ENCODE measurements around the gene HES3.

The HES3 gene

GRCh38 chr1:6274622-6275139 lies 30.7 kb downstream of the HES3 start:
- Mint-ChIP-seq H3K27me3 (no peaks in the 10 kb centered on the region), H3K4me3 (no peak overlapping the region), H3K36me3 (peaks cover 5% of the 10 kb centered on the region), H3K9me3 (no peaks in the 10 kb centered on the region), H3K4me1 (no peaks in the 10 kb centered on the region), H3K27ac (no peak overlapping the region)
- no peak for ATAC-seq

GRCh38 chr1:6275826-6276782 lies 32.1 kb downstream of the HES3 start:
- H3K9me3 Mint-ChIP-seq, result no peaks in the 10 kb centered on the region
- peaks cover 5% of the 10 kb centered on the region for H3K36me3 Mint-ChIP-seq
- no peaks in the 10 kb centered on the region for H3K4me1 Mint-ChIP-seq
- H3K27me3 Mint-ChIP-seq, result no peaks in the 10 kb centered on the region
- ATAC-seq, result no peak
- no peak overlapping the region for H3K27ac Mint-ChIP-seq
- no peak overlapping the region for H3K4me3 Mint-ChIP-seq

GRCh38 chr1:6276811-6277555 lies 33.0 kb downstream of the HES3 start:
- Mint-ChIP-seq H3K27ac (no peak overlapping the region), H3K4me1 (no peaks in the 10 kb centered on the region), H3K4me3 (no peak overlapping the region), H3K36me3 (peaks cover 5% of the 10 kb centered on the region), H3K27me3 (no peaks in the 10 kb centered on the region), H3K9me3 (no peaks in the 10 kb centered on the region)
- ATAC-seq, result no peak

- no peaks in the 10 kb centered on the region for H3K27me3 Mint-ChIP-seq
- ATAC-seq, result no peak
- H3K9me3 Mint-ChIP-seq, result no peaks in the 10 kb centered on the region
- H3K4me1 Mint-ChIP-seq, result no peaks in the 10 kb centered on the region
- H3K36me3 Mint-ChIP-seq, result peaks cover 5% of the 10 kb centered on the region
- H3K4me3 Mint-ChIP-seq, result no peak overlapping the region
- no peak overlapping the region for H3K27ac Mint-ChIP-seq
These were observed 34.3 kb downstream of the HES3 start for GRCh38 chr1:6278263-6278662.

GRCh38 chr1:6279066-6279465 lies 35.1 kb downstream of the HES3 start:
- no peak overlapping the region for H3K27ac Mint-ChIP-seq

GRCh38 chr1:6279613-6280383 lies 35.8 kb downstream of the HES3 start:
- Mint-ChIP-seq H3K4me1 (no peaks in the 10 kb centered on the region), H3K27ac (no peak overlapping the region), H3K9me3 (no peaks in the 10 kb centered on the region), H3K36me3 (peaks cover 5% of the 10 kb centered on the region), H3K4me3 (no peak overlapping the region), H3K27me3 (no peaks in the 10 kb centered on the region)
- ATAC-seq, result no peak

More at GRCh38 chr1:6279066-6279465, 35.1 kb downstream of the HES3 start:
- Mint-ChIP-seq H3K36me3 (peaks cover 5% of the 10 kb centered on the region), H3K9me3 (no peaks in the 10 kb centered on the region), H3K27me3 (no peaks in the 10 kb centered on the region), H3K4me1 (no peaks in the 10 kb centered on the region), H3K4me3 (no peak overlapping the region)
- no peak for ATAC-seq

GRCh38 chr1:6280761-6281451 lies 36.9 kb downstream of the HES3 start:
- Mint-ChIP-seq H3K36me3 (peaks cover 5% of the 10 kb centered on the region), H3K9me3 (no peaks in the 10 kb centered on the region), H3K4me1 (no peaks in the 10 kb centered on the region), H3K27me3 (no peaks in the 10 kb centered on the region), H3K27ac (no peak overlapping the region), H3K4me3 (no peak overlapping the region)
- ATAC-seq, result no peak

- H3K27me3 Mint-ChIP-seq, result no peaks in the 10 kb centered on the region
- no peaks in the 10 kb centered on the region for H3K9me3 Mint-ChIP-seq
- no peak for ATAC-seq
- no peak overlapping the region for H3K4me3 Mint-ChIP-seq
- H3K4me1 Mint-ChIP-seq, result no peaks in the 10 kb centered on the region
- H3K36me3 Mint-ChIP-seq, result peaks cover 5% of the 10 kb centered on the region
- H3K27ac Mint-ChIP-seq, result no peak overlapping the region
These were observed 37.8 kb downstream of the HES3 start for GRCh38 chr1:6281511-6282402.

- H3K36me3 Mint-ChIP-seq, result peaks cover 5% of the 10 kb centered on the region
- H3K27me3 Mint-ChIP-seq, result no peaks in the 10 kb centered on the region
- ATAC-seq, result no peak
- no peaks in the 10 kb centered on the region for H3K9me3 Mint-ChIP-seq
- H3K4me3 Mint-ChIP-seq, result no peak overlapping the region
- H3K4me1 Mint-ChIP-seq, result no peaks in the 10 kb centered on the region
- H3K27ac Mint-ChIP-seq, result no peak overlapping the region
These were observed 38.7 kb downstream of the HES3 start for GRCh38 chr1:6282577-6283270.

GRCh38 chr1:6285336-6285735 lies 41.4 kb downstream of the HES3 start:
- Mint-ChIP-seq H3K4me1 (peaks cover 10% of the 10 kb centered on the region), H3K27me3 (no peaks in the 10 kb centered on the region), H3K9me3 (no peaks in the 10 kb centered on the region), H3K36me3 (no peaks in the 10 kb centered on the region), H3K4me3 (no peak overlapping the region), H3K27ac (no peak overlapping the region)
- no peak for ATAC-seq

- Mint-ChIP-seq H3K4me3 (no peak overlapping the region), H3K27ac (no peak overlapping the region), H3K9me3 (no peaks in the 10 kb centered on the region), H3K4me1 (peaks cover 19% of the 10 kb centered on the region), H3K27me3 (no peaks in the 10 kb centered on the region), H3K36me3 (no peaks in the 10 kb centered on the region)
- ATAC-seq, result no peak
These were observed 42.3 kb downstream of the HES3 start for GRCh38 chr1:6286266-6286665.

- ATAC-seq, result no peak
- Mint-ChIP-seq H3K36me3 (no peaks in the 10 kb centered on the region), H3K27ac (no peak overlapping the region)
These were observed 43.0 kb downstream of the HES3 start for GRCh38 chr1:6287029-6287428.

GRCh38 chr1:6287431-6287886 lies 43.5 kb downstream of the HES3 start:
- no peaks in the 10 kb centered on the region for H3K9me3 Mint-ChIP-seq
- no peak overlapping the region for H3K27ac Mint-ChIP-seq
- H3K36me3 Mint-ChIP-seq, result no peaks in the 10 kb centered on the region
- no peak overlapping the region for H3K4me3 Mint-ChIP-seq
- H3K27me3 Mint-ChIP-seq, result no peaks in the 10 kb centered on the region
- peaks cover 21% of the 10 kb centered on the region for H3K4me1 Mint-ChIP-seq
- ATAC-seq, result no peak

More at GRCh38 chr1:6287029-6287428, 43.0 kb downstream of the HES3 start:
- Mint-ChIP-seq H3K9me3 (no peaks in the 10 kb centered on the region), H3K27me3 (no peaks in the 10 kb centered on the region), H3K4me3 (no peak overlapping the region), H3K4me1 (peaks cover 21% of the 10 kb centered on the region)
